GM12878 (cell line): ENCODE measurements around the gene TAS2R41. TPM values are rescaled to one million over a fixed set of nuclear protein-coding genes. Genes with fewer than 3 reads are reported as not detected.

Experiments used
- ATAC-seq: fragments of 200-7000 bp; cut with Tn5 transposase; 3 replicates; pipeline ENCODE4 v1.9.1; 2020; ENCODE audit warnings: mild to moderate bottlenecking, moderate library complexity
- BruUV-seq: library from RNA; stranded (reverse); fragments of 400-500 nt; replicated peaks from 2 replicates; lab custom pipeline; 2021; lab: Mats Ljungman, UMichigan
- CTCF ChIA-PET: fragments of 300-600 bp; sonication (Branson Sonifier 250); formaldehyde crosslinking; extraction: SDS; loops from one replicate; lab custom pipeline; 2021; ENCODE audit warnings: inconsistent platforms; lab: Yijun Ruan, JAX
- POLR2A ChIA-PET: fragments of 350-600 bp; formaldehyde crosslinking; extraction: SDS; loops from one replicate; lab custom pipeline; 2021; ENCODE audit warnings: inconsistent platforms; lab: Charles Lee
- RAD21 ChIA-PET: fragments of 300-600 bp; sonication (Branson Sonifier 250); formaldehyde crosslinking; loops from one replicate; lab custom pipeline; 2023; ENCODE audit warnings: antibody characterized with exemption; ENCODE audit not compliant: unreplicated experiment; lab: Charles Lee
- SMC1A ChIA-PET: fragments of 300-600 bp; sonication (Branson Sonifier 250); formaldehyde crosslinking; loops from one replicate; lab custom pipeline; 2023; ENCODE audit not compliant: unreplicated experiment, uncharacterized antibody; lab: Charles Lee
- DNase-seq: peaks from one replicate; pipeline ENCODE4 v3.0.0-alpha.2; 2011; ENCODE audit warnings: low read depth, low spot score
- FAIRE-seq: peaks from 3 replicates; lab custom pipeline; 2011; peaks lifted over from hg19 to GRCh38; lab: Jason Lieb, UNC
- H2AFZ ChIP-seq: 2 replicates; pipeline ENCODE4 v1.6.0; 2011; ENCODE audit warnings: low read depth, low read length, control low read depth; ENCODE audit not compliant: control insufficient read depth
- H3K27ac ChIP-seq: 2 replicates; pipeline ENCODE4 v1.5.1; 2011; ENCODE audit warnings: control low read depth; ENCODE audit not compliant: control insufficient read depth, insufficient read depth
- H3K27me3 ChIP-seq, 2 experiments: replicated peaks in 1 of 2; 2 replicates each; pipeline versions ENCODE4 v1.6.0 to v1.6.1; 2011; ENCODE audit warnings: low read length in 1 of 2; ENCODE audit not compliant: control insufficient read depth in 2 of 2, insufficient read depth in 2 of 2
- H3K36me3 ChIP-seq, 2 experiments: 2 replicates each; pipeline ENCODE4 v1.5.1; 2011; ENCODE audit warnings: low read length in 1 of 2; ENCODE audit not compliant: control insufficient read depth in 2 of 2, insufficient read depth in 2 of 2
- H3K4me1 ChIP-seq: 2 replicates; pipeline ENCODE4 v1.6.1; 2011; ENCODE audit warnings: mild to moderate bottlenecking, low read length, moderate library complexity, mixed read lengths; ENCODE audit not compliant: control insufficient read depth, insufficient read depth
- H3K4me2 ChIP-seq: 2 replicates; pipeline ENCODE4 v1.6.0; 2011; ENCODE audit warnings: control low read depth; ENCODE audit not compliant: control insufficient read depth, insufficient read depth
- H3K4me3 ChIP-seq: fragments of 200-600 bp; sonication (generic); 2 replicates; pipeline ENCODE4 v1.5.1; 2016
- H3K79me2 ChIP-seq: 2 replicates; pipeline ENCODE4 v1.6.0; 2011; ENCODE audit warnings: low read length; ENCODE audit not compliant: control insufficient read depth, insufficient read depth
- H3K9ac ChIP-seq: 2 replicates; pipeline ENCODE4 v1.8.0; 2011; ENCODE audit warnings: low read length, control low read depth, mixed read lengths; ENCODE audit not compliant: control insufficient read depth, insufficient read depth
- H3K9me3 ChIP-seq: replicated peaks from 3 replicates; pipeline ENCODE4 v1.5.1; 2011; ENCODE audit warnings: mild to moderate bottlenecking, low read length; ENCODE audit not compliant: control insufficient read depth, insufficient read depth
- H4K20me1 ChIP-seq: 2 replicates; pipeline ENCODE4 v1.6.0; 2011; ENCODE audit not compliant: control insufficient read depth, insufficient read depth
- ATF3 ChIP-seq: IDR thresholded peaks from 2 replicates; pipeline ENCODE4 v1.6.1; 2011; ENCODE audit warnings: low read depth, mild to moderate bottlenecking, low read length, moderate library complexity, borderline replicate concordance; ENCODE audit errors: extremely low read depth
- CBX3 ChIP-seq: fragments of 200-600 bp; sonication (generic); IDR thresholded peaks from 2 replicates; pipeline ENCODE4 v1.6.1; 2016; ENCODE audit warnings: low read depth, borderline replicate concordance
- CBX5 ChIP-seq: sonication (generic); IDR thresholded peaks from 2 replicates; pipeline ENCODE4 v1.6.1; 2016; ENCODE audit warnings: low read depth, moderate library complexity, mild to moderate bottlenecking, inconsistent platforms
- CHD2 ChIP-seq: IDR thresholded peaks from 2 replicates; pipeline ENCODE4 v1.6.1; 2011; ENCODE audit warnings: low read depth, low read length, improper control_type of control experiment, borderline replicate concordance
- EED ChIP-seq: sonication (generic); IDR thresholded peaks from 2 replicates; pipeline ENCODE4 v1.6.1; 2016; ENCODE audit warnings: antibody characterized with exemption, low read depth
- GATAD2B ChIP-seq: fragments of 450-650 bp; conservative IDR thresholded peaks from 2 replicates; pipeline ENCODE4 v1.6.1; 2017; ENCODE audit warnings: low read depth, mild to moderate bottlenecking, moderate library complexity
- KAT2A ChIP-seq: conservative IDR thresholded peaks from 2 replicates; pipeline ENCODE4 v1.6.1; 2011; ENCODE audit warnings: low read depth, low read length; ENCODE audit not compliant: control insufficient read depth
- MEF2A ChIP-seq: IDR thresholded peaks from 2 replicates; pipeline ENCODE4 v1.6.1; 2011; ENCODE audit warnings: low read depth, mild to moderate bottlenecking, low read length, moderate library complexity; ENCODE audit not compliant: insufficient read depth
- MTA3 ChIP-seq: IDR thresholded peaks from 2 replicates; pipeline ENCODE4 v1.6.1; 2012; ENCODE audit warnings: low read length, inconsistent platforms, borderline replicate concordance
- MYC ChIP-seq: IDR thresholded peaks from 2 replicates; pipeline ENCODE4 v1.6.1; 2011; ENCODE audit warnings: mild to moderate bottlenecking, low read length, moderate library complexity, inconsistent platforms; ENCODE audit not compliant: insufficient read depth, insufficient replicate concordance, insufficient read length, severe bottlenecking
- POLR2A ChIP-seq: IDR thresholded peaks from 2 replicates; pipeline ENCODE4 v1.6.1; 2011; ENCODE audit warnings: low read depth, mild to moderate bottlenecking, low read length
- RAD51 ChIP-seq: fragments of 450-650 bp; IDR thresholded peaks from 2 replicates; pipeline ENCODE4 v1.6.1; 2016; ENCODE audit warnings: moderate library complexity, mild to moderate bottlenecking, inconsistent platforms
- RBBP5 ChIP-seq: fragments of 200-600 bp; sonication (generic); conservative IDR thresholded peaks from 2 replicates; pipeline ENCODE4 v1.6.1; 2016
- RFX5 ChIP-seq: IDR thresholded peaks from 2 replicates; pipeline ENCODE4 v1.6.1; 2011; ENCODE audit warnings: low read depth, low read length, improper control_type of control experiment
- SPI1 ChIP-seq: IDR thresholded peaks from 2 replicates; pipeline ENCODE4 v1.6.1; 2011; ENCODE audit warnings: low read depth, mild to moderate bottlenecking, low read length, moderate library complexity, borderline replicate concordance; ENCODE audit not compliant: insufficient read depth
- ZNF274 ChIP-seq: IDR thresholded peaks from one replicate; pipeline ENCODE4 v1.8.0; 2011; ENCODE audit not compliant: insufficient read length, insufficient read depth
- ZNF622 ChIP-seq: fragments of 450-650 bp; IDR thresholded peaks from 2 replicates; pipeline ENCODE4 v1.6.1; 2017; ENCODE audit warnings: mild to moderate bottlenecking, inconsistent platforms
- WGBS: methylation state at CpG from one replicate; pipeline ENCODE4 v1.1.6; 2016; ENCODE audit warnings: low lambda C conversion rate; ENCODE audit not compliant: insufficient replicate concordance, insufficient coverage; ENCODE audit errors: missing lambda C conversion rate; 5-methylcytosine and 5-hydroxymethylcytosine counted together
- in situ Hi-C: fragments of 300-500 bp; cut with MboI; formaldehyde crosslinking; loops from 9 replicates; pipeline ENCODE4 v1.14.3; 2018; ENCODE audit warnings: mixed read lengths
- intact Hi-C: fragments of 100-400 bp; cut with micrococcal nuclease; formaldehyde crosslinking; loops from one replicate; pipeline ENCODE4 v1.14.2; 2022; ENCODE audit not compliant: unreplicated experiment
- polyA plus RNA-seq, 11 experiments: library from polyadenylated mRNA; depleted of rRNA in 4 of 11; unstranded in 6 of 11; stranded (reverse) in 5 of 11; fragments of >200 nt; fragmentation: Nextera tagmentation in 4 of 11; fragmentation: Illumina TruSeq in 1 of 11; extraction: Ambion mirVana in 4 of 11; extraction: Trizol in 1 of 11; gene quantifications; 1 replicate in 1 of 11; 2 replicates in 10 of 11; pipeline versions ENCODE4 v1.2.1 to v1.2.3, GENCODE V29; 2011 to 2016; ENCODE audit warnings: inconsistent platforms in 2 of 11, missing spikeins in 2 of 11, low read depth in 1 of 11
- total RNA-seq, 4 experiments: library from RNA; depleted of rRNA in 3 of 4; stranded (reverse); fragments of >200 nt in 3 of 4; fragmentation: Illumina TruSeq in 1 of 4; extraction: Trizol in 1 of 4; gene quantifications; 2 replicates each; pipeline versions ENCODE4 v1.2.1 to v1.2.3, GENCODE V29; 2013 to 2021
- TF ChIP-seq, protein P1 (sequence below): IDR thresholded peaks from 2 replicates; pipeline ENCODE4 v1.6.1; 2012; ENCODE audit warnings: low read length, inconsistent platforms
- TF ChIP-seq, protein P2 (sequence below): fragments of 450-650 bp; IDR thresholded peaks from 2 replicates; pipeline ENCODE4 v1.6.1; 2016; ENCODE audit warnings: mild to moderate bottlenecking, moderate library complexity, borderline replicate concordance

The TAS2R41 gene
- total and polyA plus RNA-seq, 10 of the 15 experiments (the other 5 are each of a cell fraction or from before 2014, with no cell fraction given) = not detected

DNA sequence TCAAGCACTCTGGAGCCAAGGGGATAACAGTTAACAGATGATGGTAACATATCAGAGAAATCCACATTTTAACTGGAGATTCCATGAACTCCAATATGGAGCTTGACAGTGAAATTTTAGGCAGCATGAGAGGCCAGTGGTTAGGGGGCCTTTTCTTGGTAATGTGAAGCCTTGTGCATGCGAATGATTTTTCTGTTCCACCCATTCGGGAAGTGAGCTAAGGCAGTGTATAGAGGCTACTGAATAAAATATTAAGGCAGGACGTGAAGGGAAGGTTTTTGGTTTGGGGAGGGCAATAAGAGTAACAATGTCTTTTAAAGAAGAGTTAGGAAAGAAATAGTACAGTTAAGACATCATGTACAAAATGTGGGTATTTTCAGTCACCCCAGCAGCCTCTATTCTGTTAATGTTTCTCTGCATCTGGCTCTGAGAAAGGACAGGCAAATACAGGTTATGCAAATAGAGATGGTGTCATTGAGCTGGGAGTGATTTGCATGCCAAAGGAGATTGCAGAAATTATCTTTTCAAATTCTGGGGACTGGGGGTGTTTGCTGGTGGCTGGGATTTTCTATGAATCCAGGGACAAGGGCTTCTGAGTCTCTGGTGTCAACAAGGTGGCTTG, 41.2 kb upstream of the TAS2R41 start:
- in situ Hi-C loops (no loop called here), intact Hi-C loops (no loop called here)
- DNase-seq (no peak), ATAC-seq (no peak), FAIRE-seq (no peak)
- CTCF ChIA-PET = interaction anchor here (1.5 kb wide), 1 partner anchor 196 kb away, joined by 6 read pairs; no protein-coding TSS in a partner anchor
- Histone ChIP-seq H3K9me3 (no peaks in the 10 kb centered on the region), H3K27me3 (no peaks in the 10 kb centered on the region; a peak in 1 of 4 replicates), H3K4me2 (no peak overlapping the region), H3K4me3 (no peak overlapping the region), H3K36me3 (no peaks in the 10 kb centered on the region), H3K79me2 (no peaks in the 10 kb centered on the region), H3K27ac (no peak overlapping the region), H2AFZ (no peak overlapping the region), H3K4me1 (no peaks in the 10 kb centered on the region), H3K9ac (no peak overlapping the region), H4K20me1 (no peaks in the 10 kb centered on the region)
- RAD21 ChIA-PET = no interaction called here
- TF ChIP-seq RBBP5 (no peak), RFX5 (no peak), CBX5 (no peak), MEF2A (no peak), MYC (no peak), MTA3 (no peak), ZNF622 (no peak), GATAD2B (no peak), ATF3 (no peak), RAD51 (no peak), CBX3 (no peak), POLR2A (no peak), SPI1 (no peak), CHD2 (no peak), KAT2A (no peak), EED (no peak), ZNF274 (no peak)
- TF ChIP-seq, protein P1, sequence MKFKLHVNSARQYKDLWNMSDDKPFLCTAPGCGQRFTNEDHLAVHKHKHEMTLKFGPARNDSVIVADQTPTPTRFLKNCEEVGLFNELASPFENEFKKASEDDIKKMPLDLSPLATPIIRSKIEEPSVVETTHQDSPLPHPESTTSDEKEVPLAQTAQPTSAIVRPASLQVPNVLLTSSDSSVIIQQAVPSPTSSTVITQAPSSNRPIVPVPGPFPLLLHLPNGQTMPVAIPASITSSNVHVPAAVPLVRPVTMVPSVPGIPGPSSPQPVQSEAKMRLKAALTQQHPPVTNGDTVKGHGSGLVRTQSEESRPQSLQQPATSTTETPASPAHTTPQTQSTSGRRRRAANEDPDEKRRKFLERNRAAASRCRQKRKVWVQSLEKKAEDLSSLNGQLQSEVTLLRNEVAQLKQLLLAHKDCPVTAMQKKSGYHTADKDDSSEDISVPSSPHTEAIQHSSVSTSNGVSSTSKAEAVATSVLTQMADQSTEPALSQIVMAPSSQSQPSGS = no peak
- TF ChIP-seq, protein P2, sequence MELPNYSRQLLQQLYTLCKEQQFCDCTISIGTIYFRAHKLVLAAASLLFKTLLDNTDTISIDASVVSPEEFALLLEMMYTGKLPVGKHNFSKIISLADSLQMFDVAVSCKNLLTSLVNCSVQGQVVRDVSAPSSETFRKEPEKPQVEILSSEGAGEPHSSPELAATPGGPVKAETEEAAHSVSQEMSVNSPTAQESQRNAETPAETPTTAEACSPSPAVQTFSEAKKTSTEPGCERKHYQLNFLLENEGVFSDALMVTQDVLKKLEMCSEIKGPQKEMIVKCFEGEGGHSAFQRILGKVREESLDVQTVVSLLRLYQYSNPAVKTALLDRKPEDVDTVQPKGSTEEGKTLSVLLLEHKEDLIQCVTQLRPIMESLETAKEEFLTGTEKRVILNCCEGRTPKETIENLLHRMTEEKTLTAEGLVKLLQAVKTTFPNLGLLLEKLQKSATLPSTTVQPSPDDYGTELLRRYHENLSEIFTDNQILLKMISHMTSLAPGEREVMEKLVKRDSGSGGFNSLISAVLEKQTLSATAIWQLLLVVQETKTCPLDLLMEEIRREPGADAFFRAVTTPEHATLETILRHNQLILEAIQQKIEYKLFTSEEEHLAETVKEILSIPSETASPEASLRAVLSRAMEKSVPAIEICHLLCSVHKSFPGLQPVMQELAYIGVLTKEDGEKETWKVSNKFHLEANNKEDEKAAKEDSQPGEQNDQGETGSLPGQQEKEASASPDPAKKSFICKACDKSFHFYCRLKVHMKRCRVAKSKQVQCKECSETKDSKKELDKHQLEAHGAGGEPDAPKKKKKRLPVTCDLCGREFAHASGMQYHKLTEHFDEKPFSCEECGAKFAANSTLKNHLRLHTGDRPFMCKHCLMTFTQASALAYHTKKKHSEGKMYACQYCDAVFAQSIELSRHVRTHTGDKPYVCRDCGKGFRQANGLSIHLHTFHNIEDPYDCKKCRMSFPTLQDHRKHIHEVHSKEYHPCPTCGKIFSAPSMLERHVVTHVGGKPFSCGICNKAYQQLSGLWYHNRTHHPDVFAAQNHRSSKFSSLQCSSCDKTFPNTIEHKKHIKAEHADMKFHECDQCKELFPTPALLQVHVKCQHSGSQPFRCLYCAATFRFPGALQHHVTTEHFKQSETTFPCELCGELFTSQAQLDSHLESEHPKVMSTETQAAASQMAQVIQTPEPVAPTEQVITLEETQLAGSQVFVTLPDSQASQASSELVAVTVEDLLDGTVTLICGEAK = no peak
- WGBS = 33% methylated on average over 3 of the region's 3 CpGs
- no TSS peak for BruUV-seq
- POLR2A ChIA-PET = no interaction called here
- SMC1A ChIA-PET = interaction anchor here (0.7 to 1.2 kb wide), 2 partner anchors 15 to 26 kb away, joined by 3 read pairs; no protein-coding TSS in a partner anchor
